ENCODE measurements around the gene KRT79.

DNA sequence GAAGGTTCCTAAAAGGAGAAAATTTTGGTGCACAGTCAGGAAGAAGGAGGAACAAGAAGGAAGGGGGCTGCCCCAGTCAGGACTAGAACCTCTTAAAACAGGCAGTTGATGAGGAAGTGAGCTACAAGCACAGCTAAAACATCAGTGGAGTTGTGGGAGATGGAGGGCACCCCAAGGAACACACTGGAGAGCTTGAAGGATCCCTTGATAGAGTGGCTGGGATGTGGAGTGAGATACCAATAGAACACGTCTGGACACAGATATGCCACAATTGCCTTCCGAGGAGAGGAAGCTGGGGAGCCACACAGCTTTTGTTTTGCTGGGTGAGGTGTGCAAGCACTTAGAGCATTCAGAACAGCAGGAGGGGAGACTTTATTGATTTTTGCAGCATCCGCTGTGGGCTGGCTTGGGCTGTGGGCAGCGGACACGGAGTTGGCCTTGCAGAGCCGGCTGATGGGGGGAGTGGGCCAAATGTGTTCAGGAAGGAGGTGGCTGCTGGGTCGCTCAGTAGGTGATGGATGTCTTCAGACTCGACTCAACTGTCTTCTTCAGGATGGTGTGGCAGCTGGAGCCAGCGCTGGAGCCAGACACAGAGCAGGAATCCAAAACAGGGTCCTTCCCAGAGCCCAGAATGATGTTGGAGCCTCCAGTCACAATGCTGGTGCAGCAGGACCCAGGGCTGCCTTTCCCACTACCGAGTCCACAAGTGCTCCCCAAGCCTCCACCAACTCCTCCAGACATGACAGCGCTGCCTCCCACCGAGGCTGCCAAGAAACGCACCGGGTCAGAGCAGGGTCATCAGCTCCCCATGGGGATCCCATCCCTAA lies 4.7 kb upstream of the KRT79 start:
- TF ChIP-seq, protein P1, sequence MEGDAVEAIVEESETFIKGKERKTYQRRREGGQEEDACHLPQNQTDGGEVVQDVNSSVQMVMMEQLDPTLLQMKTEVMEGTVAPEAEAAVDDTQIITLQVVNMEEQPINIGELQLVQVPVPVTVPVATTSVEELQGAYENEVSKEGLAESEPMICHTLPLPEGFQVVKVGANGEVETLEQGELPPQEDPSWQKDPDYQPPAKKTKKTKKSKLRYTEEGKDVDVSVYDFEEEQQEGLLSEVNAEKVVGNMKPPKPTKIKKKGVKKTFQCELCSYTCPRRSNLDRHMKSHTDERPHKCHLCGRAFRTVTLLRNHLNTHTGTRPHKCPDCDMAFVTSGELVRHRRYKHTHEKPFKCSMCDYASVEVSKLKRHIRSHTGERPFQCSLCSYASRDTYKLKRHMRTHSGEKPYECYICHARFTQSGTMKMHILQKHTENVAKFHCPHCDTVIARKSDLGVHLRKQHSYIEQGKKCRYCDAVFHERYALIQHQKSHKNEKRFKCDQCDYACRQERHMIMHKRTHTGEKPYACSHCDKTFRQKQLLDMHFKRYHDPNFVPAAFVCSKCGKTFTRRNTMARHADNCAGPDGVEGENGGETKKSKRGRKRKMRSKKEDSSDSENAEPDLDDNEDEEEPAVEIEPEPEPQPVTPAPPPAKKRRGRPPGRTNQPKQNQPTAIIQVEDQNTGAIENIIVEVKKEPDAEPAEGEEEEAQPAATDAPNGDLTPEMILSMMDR (IDR thresholded peaks at IDR 0.05; ENCODE audit: poor library complexity, severe bottlenecking), result no peak
- no peak for TF ChIP-seq EP300 (conservative IDR thresholded peaks at IDR 0.05; ENCODE audit: poor library complexity, severe bottlenecking)
- no peak for TF ChIP-seq SMC3 (conservative IDR thresholded peaks at IDR 0.05; ENCODE audit: poor library complexity)
- no peak for TF ChIP-seq EZH2 (IDR thresholded peaks at IDR 0.05; ENCODE audit: borderline replicate concordance, insufficient read depth, low read length, poor library complexity, severe bottlenecking)
- TF ChIP-seq POLR2AphosphoS5 (IDR thresholded peaks at IDR 0.05), result no peak
- TF ChIP-seq, protein P2, sequence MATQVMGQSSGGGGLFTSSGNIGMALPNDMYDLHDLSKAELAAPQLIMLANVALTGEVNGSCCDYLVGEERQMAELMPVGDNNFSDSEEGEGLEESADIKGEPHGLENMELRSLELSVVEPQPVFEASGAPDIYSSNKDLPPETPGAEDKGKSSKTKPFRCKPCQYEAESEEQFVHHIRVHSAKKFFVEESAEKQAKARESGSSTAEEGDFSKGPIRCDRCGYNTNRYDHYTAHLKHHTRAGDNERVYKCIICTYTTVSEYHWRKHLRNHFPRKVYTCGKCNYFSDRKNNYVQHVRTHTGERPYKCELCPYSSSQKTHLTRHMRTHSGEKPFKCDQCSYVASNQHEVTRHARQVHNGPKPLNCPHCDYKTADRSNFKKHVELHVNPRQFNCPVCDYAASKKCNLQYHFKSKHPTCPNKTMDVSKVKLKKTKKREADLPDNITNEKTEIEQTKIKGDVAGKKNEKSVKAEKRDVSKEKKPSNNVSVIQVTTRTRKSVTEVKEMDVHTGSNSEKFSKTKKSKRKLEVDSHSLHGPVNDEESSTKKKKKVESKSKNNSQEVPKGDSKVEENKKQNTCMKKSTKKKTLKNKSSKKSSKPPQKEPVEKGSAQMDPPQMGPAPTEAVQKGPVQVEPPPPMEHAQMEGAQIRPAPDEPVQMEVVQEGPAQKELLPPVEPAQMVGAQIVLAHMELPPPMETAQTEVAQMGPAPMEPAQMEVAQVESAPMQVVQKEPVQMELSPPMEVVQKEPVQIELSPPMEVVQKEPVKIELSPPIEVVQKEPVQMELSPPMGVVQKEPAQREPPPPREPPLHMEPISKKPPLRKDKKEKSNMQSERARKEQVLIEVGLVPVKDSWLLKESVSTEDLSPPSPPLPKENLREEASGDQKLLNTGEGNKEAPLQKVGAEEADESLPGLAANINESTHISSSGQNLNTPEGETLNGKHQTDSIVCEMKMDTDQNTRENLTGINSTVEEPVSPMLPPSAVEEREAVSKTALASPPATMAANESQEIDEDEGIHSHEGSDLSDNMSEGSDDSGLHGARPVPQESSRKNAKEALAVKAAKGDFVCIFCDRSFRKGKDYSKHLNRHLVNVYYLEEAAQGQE (IDR thresholded peaks at IDR 0.05; ENCODE audit: borderline replicate concordance), result no peak
- no peak for TF ChIP-seq RAD21 (conservative IDR thresholded peaks at IDR 0.05)
- TF ChIP-seq TAF1 (IDR thresholded peaks at IDR 0.05; ENCODE audit: low read depth), result no peak
